H1 (cell line): ENCODE measurements around the gene HDDC3. TPM values are rescaled to one million over a fixed set of nuclear protein-coding genes. Genes with fewer than 3 reads are reported as not detected.

Source experiments
- polyA plus RNA-seq, 7 experiments: library from polyadenylated mRNA; depleted of rRNA in 3 of 7; stranded (reverse) in 5 of 7; unstranded in 2 of 7; fragments of >200 nt in 5 of 7; fragments of 200-250 nt in 2 of 7; gene quantifications; 1 replicate in 5 of 7; 2 replicates in 1 of 7; 4 replicates in 1 of 7; pipeline versions ENCODE4 v1.2.1 to v1.2.3, GENCODE V29; 2011 to 2013; ENCODE audit warnings: missing spikeins in 2 of 7, mixed read lengths in 2 of 7
- small RNA-seq: library from polyadenylated mRNA; stranded (forward); fragments of <200 nt; extraction: miRNeasy Mini kit (QIAGEN cat#:217004); gene quantifications from one replicate; pipeline ENCODE3, GENCODE V24; 2013; ENCODE audit not compliant: insufficient read depth
- total RNA-seq: library from RNA; stranded (reverse); fragmentation: NEBNext Ultra II Directional; extraction: Animal tissue kit (Norgen Biotek cat#: 25700); gene quantifications from 2 replicates; pipeline ENCODE4 v1.2.1, GENCODE V29; 2021

Gene HDDC3
- total and polyA plus RNA-seq, 2 of the 8 experiments (the other 6 are each of a cell fraction or from before 2014, with no cell fraction given): 16.3 to 16.5 TPM

Small RNA genes lying within 50 kb of the gene (small RNA-seq; reads per million reads assigned to genes)
- gene RF00019: not detected

Other genes with a start within 250 kb of the HDDC3 start
- 45.6 and 46.7 TPM in 2 replicates for gene BLM, start 215.2 kb downstream of the HDDC3 start, total RNA-seq
- gene BLM, start 215.2 kb downstream of the HDDC3 start, polyA plus RNA-seq (2011; rRNA removed): 10.4 and 15.2 TPM in 2 replicates
- 28.0 and 32.1 TPM in 2 replicates for gene FURIN, start 64.0 kb downstream of the HDDC3 start, total RNA-seq
- gene FURIN, start 64.0 kb downstream of the HDDC3 start, polyA plus RNA-seq (2011; rRNA removed): 15.8 and 22.5 TPM in 2 replicates
- gene FES, start 48.0 kb downstream of the HDDC3 start, total RNA-seq: 6.8 and 8.6 TPM in 2 replicates
- gene FES, start 48.0 kb downstream of the HDDC3 start, polyA plus RNA-seq (2011; rRNA removed): 8.5 and 10.9 TPM in 2 replicates
- 21.9 and 23.1 TPM in 2 replicates for gene MAN2A2, start 29.2 kb downstream of the HDDC3 start, total RNA-seq
- gene MAN2A2, start 29.2 kb downstream of the HDDC3 start, polyA plus RNA-seq (2011; rRNA removed): 29.7 and 35.9 TPM in 2 replicates
- gene UNC45A, start 2.7 kb upstream of the HDDC3 start, total RNA-seq: 75.4 and 84.2 TPM in 2 replicates
- gene UNC45A, start 2.7 kb upstream of the HDDC3 start, polyA plus RNA-seq (2011; rRNA removed): 74.1 and 87.2 TPM in 2 replicates
- 16.2 and 18.8 TPM in 2 replicates for gene RCCD1, start 22.3 kb upstream of the HDDC3 start, total RNA-seq
- gene RCCD1, start 22.3 kb upstream of the HDDC3 start, polyA plus RNA-seq (2011; rRNA removed): 9.9 and 13.2 TPM in 2 replicates
- 90.7 and 91.4 TPM in 2 replicates for gene PRC1, start 62.0 kb upstream of the HDDC3 start, total RNA-seq
- 158 and 181 TPM in 2 replicates for gene PRC1, start 62.0 kb upstream of the HDDC3 start, polyA plus RNA-seq (2011; rRNA removed)
- 17.3 and 18.3 TPM in 2 replicates for gene VPS33B, start 90.0 kb upstream of the HDDC3 start, total RNA-seq
- 10.9 and 11.8 TPM in 2 replicates for gene VPS33B, start 90.0 kb upstream of the HDDC3 start, polyA plus RNA-seq (2011; rRNA removed)
- gene SV2B, start 167.7 kb upstream of the HDDC3 start, total RNA-seq: 0.20 and 0.46 TPM in 2 replicates
- 0.09 and 0.22 TPM in 2 replicates for gene SV2B, start 167.7 kb upstream of the HDDC3 start, polyA plus RNA-seq (2011; rRNA removed)